OCI-LY7 (cell line): ENCODE measurements around the gene JAZF1. TPM values are rescaled to one million over a fixed set of nuclear protein-coding genes. Genes with fewer than 3 reads are reported as not detected.

ENCODE experiments used
- BruUV-seq: library from RNA; stranded (reverse); fragments of 400-500 nt; replicated peaks from 2 replicates; lab custom pipeline; 2021; lab: Mats Ljungman, UMichigan
- CTCF ChIA-PET: fragments of 300-600 bp; sonication (Branson Sonifier 250); formaldehyde crosslinking; loops from one replicate; lab custom pipeline; 2022; ENCODE audit warnings: antibody characterized with exemption; ENCODE audit not compliant: unreplicated experiment; lab: Charles Lee
- POLR2A ChIA-PET: fragments of 300-600 bp; sonication (Branson Sonifier 250); formaldehyde crosslinking; loops from one replicate; lab custom pipeline; 2022; ENCODE audit warnings: antibody characterized with exemption; lab: Charles Lee
- DNase-seq: peaks from one replicate; pipeline ENCODE4 v3.0.0-alpha.2; 2015; ENCODE audit warnings: low spot score
- H2AFZ ChIP-seq: fragments of 200-600 bp; sonication (generic), shearing (Covaris generic); 2 replicates; pipeline ENCODE4 v1.6.1; 2014; ENCODE audit warnings: mild to moderate bottlenecking, antibody characterized with exemption, low read length, moderate library complexity
- H3K27ac ChIP-seq: fragments of 200-600 bp; sonication (generic); 2 replicates; pipeline ENCODE4 v1.5.1; 2014; ENCODE audit warnings: mixed run types, low read depth, mild to moderate bottlenecking, moderate library complexity, low read length, inconsistent platforms; ENCODE audit not compliant: poor library complexity, severe bottlenecking
- H3K36me3 ChIP-seq: fragments of 200-600 bp; sonication (generic); 2 replicates; pipeline ENCODE4 v1.6.1; 2014; ENCODE audit warnings: mild to moderate bottlenecking, antibody characterized with exemption, low read length, moderate library complexity, mixed read lengths; ENCODE audit not compliant: insufficient read depth
- H3K4me1 ChIP-seq: fragments of 200-600 bp; sonication (generic); 2 replicates; pipeline ENCODE4 v1.5.1; 2014; ENCODE audit warnings: mild to moderate bottlenecking, low read length; ENCODE audit not compliant: insufficient read depth, poor library complexity, severe bottlenecking
- H3K4me2 ChIP-seq: fragments of 200-600 bp; sonication (generic); 2 replicates; pipeline ENCODE4 v1.6.1; 2014; ENCODE audit warnings: mild to moderate bottlenecking, low read length
- H3K4me3 ChIP-seq: fragments of 200-600 bp; sonication (generic); 2 replicates; pipeline ENCODE4 v1.5.1; 2014; ENCODE audit warnings: mild to moderate bottlenecking, low read depth, low read length; ENCODE audit not compliant: poor library complexity, severe bottlenecking
- H3K79me2 ChIP-seq: fragments of 200-600 bp; sonication (generic); 2 replicates; pipeline ENCODE4 v1.6.1; 2016; ENCODE audit warnings: low read depth, mild to moderate bottlenecking, low read length, moderate library complexity, mixed read lengths; ENCODE audit not compliant: insufficient read depth
- H3K9me2 ChIP-seq: fragments of 200-600 bp; sonication (generic); 2 replicates; pipeline ENCODE4 v1.6.1; 2016; ENCODE audit warnings: mild to moderate bottlenecking, low read length, mixed read lengths; ENCODE audit not compliant: insufficient read depth
- H3K9me3 ChIP-seq: fragments of 200-600 bp; sonication (generic); 2 replicates; pipeline ENCODE4 v1.6.1; 2014; ENCODE audit warnings: mild to moderate bottlenecking, mixed run types, low read length, mixed read lengths
- H4K20me1 ChIP-seq: fragments of 200-600 bp; sonication (generic); 2 replicates; pipeline ENCODE4 v1.6.1; 2014; ENCODE audit warnings: mild to moderate bottlenecking, antibody characterized with exemption, low read length, moderate library complexity, mixed read lengths; ENCODE audit not compliant: insufficient read depth
- CTCF ChIP-seq: fragments of 200-600 bp; sonication (generic); conservative IDR thresholded peaks from 2 replicates; pipeline ENCODE4 v1.5.1; 2014; ENCODE audit warnings: mild to moderate bottlenecking, antibody characterized with exemption, low read length, moderate library complexity, mixed read lengths
- EZH2phosphoT487 ChIP-seq: fragments of 200-600 bp; sonication (generic); IDR thresholded peaks from 2 replicates; pipeline ENCODE4 v1.6.1; 2018; ENCODE audit warnings: low read depth, borderline replicate concordance, mild to moderate bottlenecking, mixed run types, antibody characterized with exemption, low read length, moderate library complexity, mixed read lengths
- intact Hi-C: fragments of 100-400 bp; cut with micrococcal nuclease; formaldehyde crosslinking; loops from one replicate; pipeline ENCODE4 v1.10.0; 2022; ENCODE audit not compliant: unreplicated experiment
- total RNA-seq, 2 experiments: library from RNA; depleted of rRNA in 1 of 2; stranded (reverse); fragments of >200 nt in 1 of 2; shearing (Covaris generic) in 1 of 2; gene quantifications; 2 replicates each; pipeline ENCODE4 v1.2.3, GENCODE V29; 2014 to 2022

The JAZF1 gene
- total RNA-seq, 2 experiments from 2014 or later = 6.3 to 25.0 TPM

DNA sequence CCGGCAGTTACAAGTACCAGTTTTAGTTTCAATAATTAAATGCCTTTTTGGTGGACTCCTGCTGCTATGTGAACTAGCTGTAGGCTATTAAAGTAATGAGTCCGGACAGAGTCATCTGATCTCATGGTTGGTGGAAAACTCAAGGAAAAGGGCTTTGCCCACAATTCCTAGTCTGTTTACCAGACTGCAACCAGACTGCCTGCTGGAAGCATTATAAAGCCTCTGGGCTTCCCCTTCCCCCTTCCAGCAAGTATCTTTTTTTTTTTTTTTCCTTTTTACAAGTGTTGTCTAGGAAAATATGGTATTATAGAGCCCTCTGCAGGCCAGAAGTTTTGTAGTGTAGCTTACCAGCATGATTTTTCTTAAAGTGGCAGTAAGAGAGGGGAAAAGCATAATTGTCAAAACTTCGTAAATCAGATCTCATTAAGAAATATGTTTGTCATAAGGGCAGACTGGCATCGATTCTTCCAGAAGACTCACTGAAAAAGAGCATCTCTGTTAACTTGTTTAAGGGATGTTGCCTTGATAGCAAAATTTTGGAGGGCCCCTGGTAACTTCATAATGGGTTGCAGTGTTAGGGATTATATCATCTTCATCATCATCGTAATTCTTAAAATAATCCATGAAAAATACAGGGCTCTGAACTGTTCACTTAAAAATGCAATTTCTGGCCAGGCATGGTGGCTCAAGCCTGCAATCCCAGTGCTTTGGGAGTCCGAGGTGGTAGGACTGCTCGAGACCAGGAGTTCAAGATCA is 259.3 kb downstream of the JAZF1 start:
- intact Hi-C loops = loop anchor here (1.0 to 10.0 kb wide), 7 partner anchors 20 to 725 kb away; partner anchors contain the start of gene TAX1BP1
- no TSS peak for BruUV-seq
- ChIA-PET CTCF (interaction anchor here (0.6 to 0.7 kb wide), 2 partner anchors 157 to 725 kb away, joined by 3 read pairs; no protein-coding TSS in a partner anchor), POLR2A (interaction anchor here (0.6 to 2.7 kb wide), 8 partner anchors 10 to 1524 kb away, joined by 3 to 12 read pairs (median 3); no protein-coding TSS in a partner anchor)
- peaks cover 85% of the 10 kb centered on the region for H3K4me1 ChIP-seq
- peak; percentile 84 for DNase-seq
- peak overlapping the region; percentile 87 for H3K4me2 ChIP-seq
- H4K20me1 ChIP-seq = no peaks in the 10 kb centered on the region
- H3K36me3 ChIP-seq = peaks cover 6% of the 10 kb centered on the region; the same call in 1 of the 2 replicates
- TF ChIP-seq EZH2phosphoT487 = no peak
- TF ChIP-seq CTCF = peak; percentile 93
- H3K27ac ChIP-seq = peak overlapping the region; percentile 70
- no peaks in the 10 kb centered on the region for H3K9me2 ChIP-seq
- peaks cover 3% of the 10 kb centered on the region; the same call in 1 of the 2 replicates for H3K9me3 ChIP-seq
- H3K79me2 ChIP-seq = peaks cover 26% of the 10 kb centered on the region; the same call in 1 of the 2 replicates
- peak overlapping the region; percentile 63 for H3K4me3 ChIP-seq
- peak overlapping the region; percentile 83 for H2AFZ ChIP-seq

DNA sequence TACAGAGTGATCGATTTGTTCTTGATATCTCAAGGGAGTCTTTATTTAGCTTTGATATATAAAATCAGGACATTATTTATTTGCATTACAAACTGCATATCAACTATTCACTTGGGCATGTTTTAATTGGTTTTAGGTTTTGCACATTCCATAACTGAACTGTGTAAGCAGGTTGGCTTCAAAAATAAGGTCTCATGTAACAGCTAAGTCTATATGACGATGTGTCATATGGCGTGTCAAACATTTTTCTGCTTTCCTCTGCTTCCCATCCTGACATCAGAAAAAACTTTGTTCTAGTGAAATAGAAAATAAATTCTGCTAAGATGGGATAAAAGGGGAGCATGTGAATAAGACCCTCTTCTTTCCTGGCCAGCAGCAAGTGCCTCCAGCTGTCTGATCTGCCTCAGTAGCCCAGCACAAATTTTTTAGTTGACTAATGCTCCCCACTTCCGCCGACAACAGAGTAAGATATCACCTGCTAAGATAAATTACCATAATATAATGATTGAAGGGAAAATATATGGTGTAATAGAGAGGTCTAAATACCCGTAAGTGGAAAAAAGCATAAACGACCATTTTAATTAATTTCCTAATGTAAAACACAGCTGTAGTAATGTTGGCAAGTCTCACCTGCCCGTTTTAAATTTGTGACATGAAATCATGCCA is 260.2 kb downstream of the JAZF1 start:
- peak; percentile 62 for DNase-seq
- H3K27ac ChIP-seq = peak overlapping the region; percentile 70
- intact Hi-C loops = loop anchor here (2.0 to 10.0 kb wide), 5 partner anchors 20 to 333 kb away; partner anchors contain the start of gene TAX1BP1
- H3K4me2 ChIP-seq = peak overlapping the region; percentile 87
- TF ChIP-seq CTCF (no peak), EZH2phosphoT487 (no peak)
- ChIA-PET POLR2A (interaction anchor here (0.5 to 2.7 kb wide), 8 partner anchors 10 to 476 kb away, joined by 3 to 12 read pairs (median 4); no protein-coding TSS in a partner anchor), CTCF (interaction anchor here (0.6 to 0.7 kb wide), 2 partner anchors 158 to 724 kb away, joined by 3 read pairs; no protein-coding TSS in a partner anchor)
- peaks cover 6% of the 10 kb centered on the region; the same call in 1 of the 2 replicates for H3K36me3 ChIP-seq
- H3K9me2 ChIP-seq = no peaks in the 10 kb centered on the region
- peaks cover 26% of the 10 kb centered on the region; the same call in 1 of the 2 replicates for H3K79me2 ChIP-seq
- no TSS peak for BruUV-seq
- H3K9me3 ChIP-seq = peaks cover 4% of the 10 kb centered on the region; the same call in 1 of the 2 replicates
- H3K4me1 ChIP-seq = peaks cover 77% of the 10 kb centered on the region
- peak overlapping the region; percentile 63 for H3K4me3 ChIP-seq
- H2AFZ ChIP-seq = no peak overlapping the region; the same call in 1 of the 2 replicates
- H4K20me1 ChIP-seq = no peaks in the 10 kb centered on the region
